Stimulated activated CD4-positive, alpha-beta T cell treated with anti-CD3 and anti-CD28 coated beads, Interleukin-1b, Interleukin-23, amount 100 ng/mL, for 48 hours (primary cell): ENCODE measurements around the gene ZNF556.
"Not testable (repeated sequence)": the region's sequence is repeated elsewhere in the genome, so short reads cannot be mapped to it uniquely, and the experiment has no call there.

ENCODE experiments used
- DNase-seq: peaks from one replicate; pipeline ENCODE4 v3.0.0-alpha.2; 2020

Gene ZNF556

DNA sequence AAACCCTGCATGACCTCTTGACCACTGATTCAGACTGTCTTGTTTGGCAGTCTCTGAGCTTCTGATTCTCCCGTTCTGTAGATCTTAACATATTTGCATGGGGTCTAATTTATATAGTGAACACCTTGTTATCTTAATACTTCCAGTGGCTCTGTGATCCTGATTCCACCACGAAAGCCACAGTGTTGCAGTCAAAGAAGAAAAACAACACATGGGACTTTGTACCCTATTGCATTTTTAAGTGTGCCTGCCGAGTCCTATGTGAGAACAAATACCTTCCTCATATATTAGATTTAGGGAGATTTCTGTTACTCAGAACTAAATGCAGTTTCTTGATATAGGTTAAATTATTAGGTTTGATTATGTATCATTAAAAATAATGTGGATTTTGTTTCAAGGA is 12.3 kb upstream of the ZNF556 start:
- DNase-seq, result no peak

DNA sequence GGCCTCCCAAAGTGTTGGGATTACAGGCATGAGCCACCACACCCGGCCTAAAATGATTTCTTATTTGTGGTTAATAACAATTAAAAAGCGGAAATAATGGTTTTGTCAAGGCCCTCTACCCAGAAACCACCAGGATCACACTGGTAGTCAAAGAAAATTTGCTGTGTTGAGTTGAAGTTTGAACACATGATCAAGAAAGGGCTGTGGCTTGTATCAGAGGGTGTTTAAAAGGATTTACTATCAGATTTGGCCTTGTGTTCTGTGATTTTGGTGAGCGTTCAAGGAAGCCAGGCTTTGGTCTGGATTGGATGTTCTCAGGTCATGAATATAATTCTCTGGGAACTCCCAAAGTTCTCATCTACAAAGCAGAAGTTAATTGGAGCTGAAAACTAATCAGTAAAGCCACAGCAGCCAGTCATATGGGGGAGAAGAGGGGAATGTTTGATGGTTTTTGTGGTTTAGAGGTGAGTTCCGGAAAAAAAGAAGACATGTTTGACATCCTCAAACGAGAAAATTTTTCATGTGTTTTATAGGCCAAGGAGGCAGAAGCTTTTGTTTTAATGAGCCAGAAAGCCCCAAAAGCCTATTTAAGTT is 10.6 kb upstream of the ZNF556 start:
- DNase-seq, result no peak

DNA sequence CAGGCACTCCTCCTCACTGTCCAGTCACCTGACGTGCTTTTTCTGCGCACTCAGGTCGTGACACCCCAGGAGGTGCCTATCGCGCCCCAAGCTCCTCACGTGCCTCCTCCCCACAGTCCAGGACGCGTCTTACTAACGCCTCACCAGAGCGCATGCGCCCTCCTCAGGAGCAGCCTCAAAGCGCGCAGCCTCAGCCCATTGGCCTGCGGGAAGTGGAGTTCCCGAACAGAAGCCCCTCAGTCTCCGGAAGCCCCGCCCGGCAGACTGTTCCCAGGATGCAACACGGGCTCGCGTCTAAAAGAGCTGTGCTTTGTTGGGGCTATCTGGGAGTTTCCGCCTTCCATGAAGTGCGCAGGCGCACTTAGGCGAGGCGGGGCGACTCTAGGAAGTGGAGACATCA is 8.3 kb upstream of the ZNF556 start:
- DNase-seq, result no peak

DNA sequence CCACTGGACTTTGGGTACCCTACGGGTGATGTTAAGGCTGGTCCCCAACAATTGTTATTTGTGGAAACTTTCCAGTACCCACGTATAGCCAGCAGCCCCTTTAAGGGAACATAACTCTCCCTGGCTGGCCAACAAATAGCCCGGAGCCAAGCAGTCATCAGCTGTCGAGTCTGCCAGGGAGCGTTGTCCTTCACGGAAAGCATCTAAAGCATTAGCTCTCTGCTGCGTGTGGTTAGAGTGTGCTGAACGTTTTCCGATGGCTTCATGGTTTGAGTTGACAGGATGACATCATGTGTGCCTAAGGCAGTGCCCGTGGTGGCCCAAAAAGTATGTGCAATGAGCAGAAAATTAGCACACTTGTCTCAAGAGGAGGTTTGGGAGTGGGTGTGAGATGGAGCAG is 3.3 kb upstream of the ZNF556 start:
- DNase-seq, result no peak

DNA sequence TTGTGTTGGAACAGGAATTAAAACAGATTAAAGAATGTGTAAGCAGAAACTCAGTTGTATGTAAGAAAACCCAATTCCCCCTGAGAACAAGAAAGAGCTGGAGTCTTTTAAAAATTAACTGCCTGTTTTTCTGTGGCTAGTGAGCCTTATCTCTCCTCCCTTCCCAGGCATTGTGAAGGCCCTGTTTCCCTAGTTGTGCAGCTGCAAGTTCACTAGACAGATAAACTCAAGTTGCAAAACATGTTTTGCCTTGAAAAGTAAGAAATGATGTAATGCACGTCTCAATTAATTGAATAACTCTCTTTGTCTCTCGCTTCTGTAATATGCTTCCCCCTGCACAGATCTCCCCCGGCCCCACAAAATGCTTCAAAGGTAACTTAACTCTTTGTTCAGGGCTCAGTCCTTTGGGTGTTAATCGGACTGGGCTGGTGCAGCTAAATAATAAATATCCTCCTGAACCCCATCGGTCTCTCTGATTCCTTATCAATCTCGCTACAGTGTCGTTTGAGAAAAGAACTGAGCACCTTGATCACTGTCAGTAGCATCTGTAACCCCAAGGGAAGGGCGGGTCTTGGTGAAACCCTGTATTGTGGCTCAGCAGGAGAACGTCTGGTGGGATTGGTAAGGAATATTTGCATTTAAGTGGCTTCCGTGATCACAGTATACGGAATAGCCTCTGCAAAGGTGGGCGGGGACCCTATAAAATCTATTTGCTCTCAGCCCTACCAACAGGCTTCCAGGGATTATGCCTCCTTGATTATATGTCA is 1.6 kb upstream of the ZNF556 start:
- DNase-seq, result no peak

DNA sequence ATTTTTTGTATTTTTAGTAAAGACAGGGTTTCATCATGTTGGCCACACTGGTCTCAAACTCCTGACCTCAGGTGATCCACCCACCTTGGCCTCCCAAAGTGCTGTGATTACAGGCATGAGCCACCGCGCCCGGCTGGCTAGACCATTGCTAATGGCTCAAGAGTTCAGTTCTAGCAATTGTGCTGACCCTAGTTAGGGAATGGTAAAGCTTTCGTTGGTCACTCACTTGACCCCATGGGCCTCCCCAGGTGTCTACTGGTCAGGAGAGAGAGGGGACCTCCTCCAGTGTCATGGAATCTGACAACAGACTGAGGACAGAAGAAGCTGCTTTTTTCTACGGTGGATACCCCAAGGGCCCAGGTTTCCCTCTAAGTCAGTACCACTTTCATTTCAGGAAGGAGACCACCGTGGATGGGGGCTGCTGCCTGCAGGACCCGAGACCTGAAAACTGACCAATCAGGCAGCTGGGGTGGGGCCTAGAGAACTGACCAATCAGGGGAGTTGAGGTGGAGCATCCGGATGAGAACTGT is 575 bp upstream of the ZNF556 start:
- no peak for DNase-seq

DNA sequence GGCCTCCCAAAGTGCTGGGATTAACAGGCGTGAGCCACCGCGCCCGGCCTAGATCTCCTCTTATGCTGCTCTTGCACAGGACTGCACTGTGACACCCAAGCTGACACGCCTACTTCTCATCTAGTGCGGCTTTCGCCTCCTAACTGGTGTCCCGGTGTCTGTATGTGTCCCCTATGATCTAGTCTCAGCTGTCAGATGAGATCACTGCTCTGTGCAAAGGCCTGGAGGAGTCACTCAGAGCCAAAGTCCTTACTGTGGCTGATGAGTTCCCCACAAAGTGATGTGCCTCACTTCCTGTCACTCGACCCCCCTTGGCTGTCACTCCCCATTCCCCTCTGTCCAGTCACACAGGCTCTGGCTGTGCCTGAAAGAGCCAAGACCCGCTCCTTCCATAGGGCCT is 2.5 kb downstream of the ZNF556 start:
- no peak for DNase-seq

DNA sequence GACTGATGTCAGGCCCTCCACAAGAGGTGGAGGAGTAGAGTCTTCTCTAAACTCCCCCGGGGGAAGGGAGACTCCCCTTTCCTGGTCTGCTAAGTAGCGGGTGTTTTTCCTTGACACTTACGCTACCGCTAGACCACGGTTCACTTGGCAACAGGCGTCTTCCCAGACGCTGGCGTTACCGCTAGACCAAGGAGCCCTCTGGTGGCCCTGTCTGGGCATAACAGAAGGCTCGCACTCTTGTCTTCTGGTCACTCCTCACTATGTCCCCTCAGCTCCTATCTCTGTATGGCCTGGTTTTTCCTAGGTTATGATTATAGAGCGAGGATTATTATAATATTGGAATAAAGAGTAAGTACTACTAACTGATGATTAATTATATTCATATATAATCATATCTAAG is 5.0 kb downstream of the ZNF556 start:
- peak; percentile 23 for DNase-seq

DNA sequence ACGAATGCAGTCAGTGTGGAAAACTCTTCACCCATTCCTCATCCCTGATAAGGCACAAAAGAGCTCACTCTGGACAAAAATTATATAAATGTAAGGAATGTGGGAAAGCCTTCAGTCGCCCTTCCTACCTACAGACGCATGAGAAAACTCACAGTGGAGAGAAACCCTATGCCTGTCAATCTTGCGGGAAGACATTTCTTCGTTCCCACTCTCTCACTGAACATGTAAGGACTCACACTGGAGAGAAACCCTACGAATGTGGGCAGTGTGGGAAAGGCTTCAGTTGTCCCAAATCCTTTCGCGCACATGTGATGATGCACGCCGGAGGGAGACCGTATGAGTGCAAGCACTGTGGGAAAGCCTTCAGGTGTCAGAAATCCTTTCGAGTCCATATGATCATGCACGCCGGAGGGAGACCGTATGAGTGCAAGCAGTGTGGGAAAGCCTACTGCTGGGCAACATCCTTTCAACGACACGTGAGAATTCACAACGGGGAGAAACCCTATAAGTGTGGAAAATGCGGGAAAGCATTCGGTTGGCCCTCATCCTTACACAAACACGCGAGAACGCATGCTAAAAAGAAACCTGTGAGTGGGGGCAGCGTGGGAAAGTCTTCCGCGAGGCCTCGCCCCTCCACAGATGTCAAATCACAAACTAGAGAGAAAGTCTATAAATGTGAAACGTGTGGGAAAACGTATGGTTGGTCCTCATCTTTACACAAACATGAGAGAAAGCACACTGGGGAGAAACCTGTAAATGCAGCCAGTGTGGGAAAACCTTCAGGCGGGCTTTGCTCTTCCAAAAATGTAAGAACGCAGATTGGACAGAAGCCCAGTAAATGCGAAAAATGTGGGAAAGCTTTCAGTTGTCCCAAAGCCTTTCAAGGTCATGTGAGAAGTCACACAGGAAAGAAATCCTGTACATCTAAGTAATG is 10.5 kb downstream of the ZNF556 start:
- no peak for DNase-seq

DNA sequence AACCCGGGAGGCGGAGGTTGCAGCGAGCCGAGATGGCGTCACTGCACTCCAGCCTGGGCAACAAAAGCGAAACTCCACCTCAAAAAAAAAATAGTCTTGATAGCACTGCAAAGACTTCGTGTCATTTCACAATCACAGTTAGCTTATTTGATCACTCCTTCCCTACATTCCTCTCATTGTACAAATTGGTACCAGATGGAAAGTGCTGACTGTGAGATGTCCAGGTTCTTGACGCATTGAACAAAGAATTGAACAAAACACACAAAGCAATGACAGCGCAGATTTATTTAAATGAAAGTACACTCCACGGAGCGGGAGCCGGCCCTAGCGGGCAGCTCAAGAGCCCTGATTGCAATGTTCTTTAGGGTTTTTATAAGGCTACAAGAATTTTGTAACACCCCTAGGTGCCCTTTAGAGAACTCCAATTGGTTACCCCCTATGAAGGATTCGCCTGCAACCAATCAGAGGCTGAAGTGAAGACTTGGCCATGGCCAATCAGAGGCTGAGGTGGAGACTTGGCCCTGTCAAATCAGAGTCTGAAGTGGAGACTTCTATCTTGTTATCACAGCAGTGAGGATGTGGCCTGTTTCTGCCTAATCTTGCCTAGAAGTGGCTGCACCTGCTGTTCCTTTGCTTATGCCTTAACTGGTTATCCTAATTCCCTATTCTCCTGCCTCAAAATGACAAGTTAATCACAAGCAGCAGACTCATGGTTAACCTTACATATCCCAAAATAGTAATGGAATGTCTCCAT is 16.7 kb downstream of the ZNF556 start:
- no peak for DNase-seq

DNA sequence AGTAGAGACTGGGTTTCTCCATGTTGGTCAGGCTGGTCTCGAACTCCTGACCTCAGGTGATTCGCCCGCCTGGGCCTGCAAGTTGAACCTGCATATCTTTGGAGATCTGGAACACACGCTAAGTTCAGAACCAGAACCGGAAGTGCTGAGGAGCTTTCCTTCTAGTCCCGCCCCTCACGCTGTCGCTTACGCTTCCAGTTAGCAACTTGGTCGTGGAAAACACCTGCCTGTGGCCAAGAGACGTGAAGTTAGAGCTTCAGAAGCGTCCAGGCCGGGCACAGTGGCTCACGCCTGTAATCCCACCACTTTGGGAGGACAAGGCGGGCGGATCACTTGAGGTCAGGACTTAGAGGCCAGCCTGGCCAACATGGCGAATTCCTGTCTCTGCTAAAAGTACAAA is 18.6 kb downstream of the ZNF556 start:
- DNase-seq, result no peak

DNA sequence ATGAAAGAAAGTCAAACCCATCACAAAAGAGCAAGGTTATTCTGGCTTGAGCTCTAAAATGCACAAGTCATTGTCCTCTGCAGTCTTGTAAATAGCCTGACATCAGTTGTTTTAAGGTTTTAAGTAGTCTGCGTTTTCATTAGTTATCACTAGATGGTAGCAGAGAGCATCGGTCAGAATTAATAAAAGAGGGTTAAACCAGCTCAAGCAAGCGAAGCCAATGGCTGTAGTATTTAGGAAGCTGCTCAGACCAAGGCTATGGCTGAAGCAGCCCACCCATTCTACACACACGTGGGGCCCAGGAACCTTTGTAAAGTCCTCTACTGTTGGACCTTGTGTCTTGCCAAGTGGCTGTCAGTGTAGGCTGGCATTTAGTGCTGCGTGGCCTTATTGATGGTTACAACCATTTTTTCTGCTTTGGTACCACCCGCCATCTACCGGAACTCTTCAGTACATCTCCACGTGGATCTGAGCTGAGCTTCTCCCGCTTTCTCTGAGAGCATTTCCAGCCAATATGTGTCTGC is 20.3 kb downstream of the ZNF556 start:
- no peak for DNase-seq

DNA sequence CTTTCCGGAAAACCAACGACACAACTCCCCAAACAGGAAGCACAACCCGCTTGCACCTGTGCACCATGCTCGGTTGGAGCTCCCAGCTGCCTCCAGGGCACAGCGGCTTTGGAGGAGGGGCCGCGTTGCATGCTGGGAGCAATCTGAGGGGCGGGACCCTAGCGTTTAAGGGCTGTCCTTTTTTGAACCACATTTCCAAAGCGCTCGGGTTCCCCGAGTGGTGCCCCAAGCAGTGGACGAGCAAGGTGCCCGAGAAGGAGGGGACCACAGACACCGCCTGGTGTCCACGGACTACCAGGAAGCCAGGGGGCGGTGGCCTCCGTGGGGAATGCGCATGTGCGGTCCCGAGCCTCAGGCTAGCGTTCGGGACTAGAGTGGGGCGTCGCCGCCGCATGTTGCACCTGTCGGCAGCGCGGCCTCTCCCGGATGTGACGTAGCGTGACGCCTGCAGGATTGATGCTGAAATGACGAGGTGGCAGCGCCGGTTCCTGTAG is 21.6 kb downstream of the ZNF556 start:
- peak; percentile 75 for DNase-seq

DNA sequence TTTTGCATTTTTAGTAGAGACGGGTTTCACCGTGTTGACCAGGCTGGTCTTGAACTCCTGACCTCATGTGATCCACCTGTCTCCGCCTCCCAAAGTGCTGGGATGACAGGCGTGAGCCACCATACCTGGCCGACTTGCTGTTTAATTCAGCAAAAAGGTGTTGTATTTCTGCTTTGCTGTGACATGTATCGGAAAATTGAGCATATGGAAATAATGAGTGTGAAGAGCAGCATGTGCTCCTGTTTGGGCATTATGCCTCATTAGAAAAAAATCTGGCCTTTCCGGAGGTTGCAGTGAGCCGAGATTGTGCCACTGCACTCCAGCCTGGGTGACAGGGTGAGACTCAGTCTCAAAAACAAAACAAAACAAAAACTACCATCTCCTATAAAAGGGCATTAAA is 23.4 kb downstream of the ZNF556 start:
- DNase-seq, result not testable (repeated sequence)

DNA sequence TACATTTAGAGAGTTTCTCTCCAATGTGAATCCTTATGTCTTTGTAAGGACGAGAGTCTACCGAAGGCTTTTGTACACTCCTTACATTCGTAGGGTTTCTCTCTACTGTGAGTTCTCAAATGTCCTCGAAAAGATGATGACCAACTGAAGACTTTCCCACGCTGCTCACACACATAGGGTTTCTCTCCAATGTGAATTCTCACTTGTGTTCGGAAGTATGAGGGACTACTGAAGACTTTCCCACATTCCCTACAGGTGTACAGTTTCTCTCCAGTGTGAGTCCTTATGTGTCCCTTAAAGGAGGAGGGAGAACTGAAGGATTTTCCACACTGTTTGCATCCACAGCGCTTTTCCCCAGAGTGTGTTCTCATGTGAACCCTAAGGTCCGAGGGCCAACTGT is 29.6 kb downstream of the ZNF556 start:
- no peak for DNase-seq

DNA sequence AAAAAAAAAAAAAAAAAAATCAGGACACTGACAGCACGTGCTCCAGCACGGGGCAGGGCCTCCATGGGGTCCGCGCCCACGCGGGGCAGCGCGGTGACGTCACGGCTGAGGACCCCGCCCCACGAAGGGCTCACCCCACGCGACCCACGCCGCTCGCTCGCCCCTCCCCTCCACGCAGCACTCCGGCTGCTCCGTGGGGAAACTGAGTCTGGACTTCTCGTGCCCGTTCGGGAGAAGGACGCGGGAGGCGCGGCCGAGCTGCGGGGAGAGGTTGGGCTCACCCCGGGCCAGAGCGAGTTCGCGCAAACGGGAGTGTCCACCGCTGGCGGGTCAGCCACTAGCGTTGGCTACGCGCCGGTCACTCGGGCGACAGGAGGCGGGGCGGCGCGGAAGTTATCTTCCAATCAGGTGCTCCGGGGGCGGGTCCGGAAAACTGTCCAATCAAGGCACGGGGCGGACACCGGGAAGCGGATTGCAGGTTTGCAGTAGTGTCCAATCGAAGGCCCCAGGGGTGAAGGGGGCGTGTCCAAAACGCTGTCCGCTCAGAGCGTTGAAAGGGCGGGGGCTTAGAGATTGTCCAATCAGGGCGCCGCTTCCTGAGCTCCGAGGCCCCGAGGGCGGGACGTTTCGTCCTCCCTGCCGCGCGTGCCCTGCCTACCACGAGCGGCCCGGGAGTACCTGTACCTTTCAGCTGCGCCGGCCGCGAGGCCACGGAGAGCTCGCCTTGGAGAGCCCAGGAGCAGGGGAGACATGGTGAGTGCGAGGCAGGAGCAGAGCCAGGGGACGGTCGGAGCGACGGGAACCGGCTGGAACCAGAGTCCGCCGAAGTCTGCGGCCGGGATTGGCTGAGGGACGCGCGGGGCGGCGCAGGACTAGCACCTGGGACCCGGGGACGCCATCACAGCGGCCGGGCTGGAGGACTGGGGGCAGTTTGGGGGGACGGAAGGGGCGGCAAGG is 33.4 kb downstream of the ZNF556 start, which contains the start of gene ZNF57:
TSS of gene ZNF57 (plus strand) at position 633 of the 957 bp plus-strand sequence. CDS start at position 751, 118 bp downstream.
- DNase-seq, result peak; percentile 99

DNA sequence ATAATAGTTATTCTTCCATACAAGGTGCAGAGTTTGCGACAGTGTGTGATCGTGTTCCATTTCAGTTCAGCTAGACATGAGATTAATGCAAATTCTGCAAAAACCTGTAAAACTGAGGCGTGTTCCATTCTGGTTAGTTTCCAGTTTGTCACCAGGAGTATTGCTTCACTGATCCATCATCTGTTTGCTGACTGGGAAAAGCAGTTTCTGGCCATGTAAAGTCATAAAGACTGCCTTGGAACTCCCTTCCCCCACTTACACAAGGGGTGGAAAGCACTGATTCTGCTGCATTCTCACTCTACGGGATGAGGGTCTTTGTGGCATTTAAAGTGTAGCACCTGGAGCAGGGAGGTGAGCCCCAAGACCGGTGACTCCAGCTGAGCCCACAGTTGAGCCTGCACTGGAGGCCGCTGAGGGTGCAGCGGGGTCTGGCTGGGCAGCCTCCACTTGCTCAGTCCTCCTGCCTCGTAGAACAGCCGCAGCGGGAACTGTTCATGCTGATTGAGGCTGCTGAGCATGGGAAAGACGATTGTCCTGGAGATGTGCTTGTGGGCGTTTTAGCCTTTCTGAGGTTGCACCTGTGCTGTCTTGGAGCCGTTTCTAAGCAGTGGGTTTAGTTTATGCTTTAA is 35.6 kb downstream of the ZNF556 start:
- DNase-seq, result no peak

DNA sequence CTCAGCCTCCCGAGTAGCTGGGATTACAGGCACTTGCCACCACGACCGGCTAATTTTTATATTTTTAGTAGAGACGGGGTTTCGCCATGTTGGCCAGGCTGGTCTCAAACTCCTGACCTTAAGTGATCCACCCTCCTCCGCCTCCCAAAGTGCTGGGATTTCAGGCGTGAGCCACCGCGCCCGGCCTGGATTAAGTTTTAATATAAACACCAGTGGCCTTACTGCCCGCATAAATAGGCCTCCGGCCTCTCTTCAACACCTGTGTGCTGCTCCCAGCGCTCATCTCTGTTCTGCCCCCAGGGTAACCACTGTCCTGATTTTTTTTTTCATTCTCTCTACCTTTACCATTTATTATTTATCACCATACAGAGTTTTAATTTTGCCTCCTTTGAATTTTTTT is 36.2 kb downstream of the ZNF556 start:
- not testable (repeated sequence) for DNase-seq

DNA sequence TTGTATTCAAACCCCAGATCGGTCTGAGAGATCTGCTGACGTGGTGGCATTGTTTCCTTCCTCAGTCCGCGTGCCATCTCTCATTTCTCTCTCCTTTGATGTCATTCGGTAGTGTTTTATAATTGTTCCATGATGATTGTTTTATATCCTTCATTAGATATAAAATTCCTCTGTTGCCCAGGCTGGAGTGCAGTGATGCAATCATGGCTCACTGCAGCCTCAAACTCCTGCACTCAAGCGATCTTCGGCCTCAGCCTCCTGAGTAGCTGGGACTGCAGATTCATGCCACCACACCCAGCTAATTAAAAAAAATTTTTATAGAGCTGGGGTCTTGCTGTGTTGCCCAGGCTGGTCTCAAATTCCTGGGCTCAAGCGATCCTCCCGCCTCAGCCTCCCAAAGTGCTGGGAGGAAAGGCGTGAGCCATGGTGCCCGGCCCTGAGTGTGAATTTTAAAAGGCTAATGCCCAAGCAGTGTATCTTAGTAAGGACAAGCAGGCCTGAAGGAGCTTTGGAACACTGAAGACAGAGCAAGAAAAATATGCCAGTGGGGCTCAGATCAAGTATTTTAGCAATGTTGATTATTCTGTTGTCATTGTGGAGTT is 38.9 kb downstream of the ZNF556 start:
- no peak for DNase-seq

DNA sequence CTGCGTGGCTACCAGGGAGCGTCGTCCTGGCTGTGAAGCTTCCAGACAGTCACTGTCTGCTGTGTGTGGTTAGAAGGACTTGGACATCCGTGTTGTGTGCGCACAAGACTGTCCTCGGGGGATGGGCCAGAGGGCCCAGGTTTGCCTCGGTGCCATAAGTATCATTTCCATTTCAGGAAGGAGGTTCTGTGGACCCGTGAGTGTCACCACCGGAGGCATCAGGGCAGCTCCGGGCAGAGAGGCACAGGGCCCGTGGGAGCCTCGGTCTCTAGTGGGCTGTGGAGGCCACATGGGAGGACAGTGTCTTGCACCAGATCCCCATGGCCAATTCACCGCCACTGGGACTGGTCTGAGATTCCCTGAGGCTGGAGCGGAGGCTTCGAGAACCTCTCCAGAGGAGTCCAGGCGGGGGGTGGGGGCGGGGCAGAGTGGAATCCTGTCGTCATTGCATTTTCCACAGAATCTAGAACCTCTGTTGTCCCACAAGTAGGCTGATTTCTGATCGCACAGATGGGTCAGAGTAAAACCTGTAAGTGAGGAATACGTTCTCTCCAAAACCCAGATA is 39.6 kb downstream of the ZNF556 start:
- DNase-seq, result no peak
